Measurements from ENCODE around the gene EIF5AL1.
"Not testable (repeated sequence)": the region's sequence is repeated elsewhere in the genome, so short reads cannot be mapped to it uniquely, and the experiment has no call there.

Gene EIF5AL1

DNA sequence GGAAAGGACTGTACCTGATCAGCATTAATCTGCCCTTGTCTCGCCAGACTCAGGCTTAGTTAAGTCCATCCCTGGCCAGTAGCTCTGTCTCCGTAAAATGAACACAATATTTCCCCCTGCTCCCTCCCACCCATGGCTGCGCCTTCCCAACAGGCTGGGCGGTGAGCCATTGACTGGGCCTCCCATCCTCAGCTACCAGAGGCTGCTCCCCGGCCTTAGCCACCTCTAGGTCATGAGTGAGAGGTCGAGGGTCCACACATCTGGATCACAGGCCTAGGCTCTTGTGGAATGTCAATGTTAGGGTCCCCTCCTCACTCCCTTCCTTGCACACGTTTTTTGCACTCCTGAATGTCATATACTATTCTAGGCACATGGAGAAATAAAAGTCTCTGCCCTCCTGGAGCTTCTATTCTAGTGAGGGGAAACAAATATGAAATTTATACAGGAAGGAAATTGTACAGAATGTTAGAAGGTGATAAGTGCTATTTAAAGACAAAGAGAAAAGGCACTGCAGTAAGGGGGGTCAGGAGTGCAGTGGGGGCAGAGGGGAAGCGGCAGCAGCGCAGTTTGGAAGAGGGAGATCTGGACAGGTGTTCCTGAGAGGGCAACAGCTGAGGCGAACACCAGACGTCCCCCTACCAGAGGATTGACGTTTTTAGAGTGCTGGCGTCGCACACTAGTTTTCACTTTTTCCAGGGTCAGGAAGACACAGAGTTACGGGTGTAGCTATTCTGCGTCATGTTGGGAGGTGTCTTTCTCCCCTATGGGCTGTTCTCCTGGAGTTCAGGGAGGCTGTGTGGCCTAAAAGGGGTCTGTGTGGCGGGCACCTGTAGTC, 17.2 kb upstream of the EIF5AL1 start:
- Histone ChIP-seq H3K4me1 (ENCODE audit: insufficient read depth, low read length) (peaks cover 3% of the 10 kb centered on the region; the same call in 1 of the 2 replicates), H3K36me3 (ENCODE audit: insufficient read depth, low read length) (no peaks in the 10 kb centered on the region), H3K9ac (ENCODE audit: low read depth, low read length) (no peak overlapping the region), H3K9me3 (ENCODE audit: control insufficient read depth, insufficient read depth, low read length) (no peaks in the 10 kb centered on the region)

GRCh38 chr10:79495791-79496190, 16.5 kb upstream of the EIF5AL1 start:
- Histone ChIP-seq H3K9ac (ENCODE audit: low read depth, low read length) (no peak overlapping the region), H3K9me3 (ENCODE audit: control insufficient read depth, insufficient read depth, low read length) (no peaks in the 10 kb centered on the region), H3K4me1 (ENCODE audit: insufficient read depth, low read length) (no peaks in the 10 kb centered on the region; the same call in 1 of the 2 replicates), H3K36me3 (ENCODE audit: insufficient read depth, low read length) (no peaks in the 10 kb centered on the region)

- no peaks in the 10 kb centered on the region for H3K36me3 ChIP-seq (ENCODE audit: insufficient read depth, low read length)
- no peaks in the 10 kb centered on the region for H3K9me3 ChIP-seq (ENCODE audit: control insufficient read depth, insufficient read depth, low read length)
- no peaks in the 10 kb centered on the region for H3K4me1 ChIP-seq (ENCODE audit: insufficient read depth, low read length)
- H3K9ac ChIP-seq (ENCODE audit: low read depth, low read length) = no peak overlapping the region
Measured at GRCh38 chr10:79496896-79497295, 15.4 kb upstream of the EIF5AL1 start.

DNA sequence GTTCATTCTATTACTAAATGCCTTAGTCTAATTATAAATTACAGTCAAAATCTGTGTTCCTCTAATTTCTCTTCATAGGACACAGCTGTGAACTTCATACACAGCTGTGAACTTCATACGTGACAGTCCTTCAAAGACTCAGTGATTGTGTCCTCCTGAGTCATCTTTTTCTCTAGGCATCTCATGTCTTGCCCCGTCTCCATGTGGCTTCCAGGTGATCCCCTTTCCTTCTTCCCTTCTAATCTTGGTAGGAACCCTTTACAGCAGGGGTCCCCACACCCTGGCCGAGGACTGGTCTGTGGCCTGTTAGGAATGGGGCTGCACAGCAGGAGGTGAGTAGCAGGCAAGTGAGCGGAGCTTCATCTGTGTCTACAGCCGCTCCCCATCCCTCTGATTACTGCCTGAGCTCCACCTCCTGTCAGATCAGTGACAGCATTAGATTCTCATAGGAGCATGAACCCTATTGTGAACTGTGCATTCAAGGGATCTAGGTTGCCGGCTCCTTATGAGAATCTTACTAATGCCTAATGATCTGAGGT, 14.0 kb upstream of the EIF5AL1 start:
- Histone ChIP-seq H3K36me3 (ENCODE audit: insufficient read depth, low read length) (no peaks in the 10 kb centered on the region), H3K9ac (ENCODE audit: low read depth, low read length) (no peak overlapping the region), H3K4me1 (ENCODE audit: insufficient read depth, low read length) (no peaks in the 10 kb centered on the region), H3K9me3 (ENCODE audit: control insufficient read depth, insufficient read depth, low read length) (no peaks in the 10 kb centered on the region)

GRCh38 chr10:79502561-79503309, 9.6 kb upstream of the EIF5AL1 start:
- H3K9me3 ChIP-seq (ENCODE audit: control insufficient read depth, insufficient read depth, low read length) = no peaks in the 10 kb centered on the region
- no peak overlapping the region; the same call in 1 of the 2 replicates for H3K9ac ChIP-seq (ENCODE audit: low read depth, low read length)
- H3K4me1 ChIP-seq (ENCODE audit: insufficient read depth, low read length) = no peaks in the 10 kb centered on the region
- H3K36me3 ChIP-seq (ENCODE audit: insufficient read depth, low read length) = no peaks in the 10 kb centered on the region

GRCh38 chr10:79503787-79504186, 8.5 kb upstream of the EIF5AL1 start:
- not testable (repeated sequence) for H3K4me1 ChIP-seq (ENCODE audit: insufficient read depth, low read length); H3K9me3 ChIP-seq (ENCODE audit: control insufficient read depth, insufficient read depth, low read length); H3K36me3 ChIP-seq (ENCODE audit: insufficient read depth, low read length); H3K9ac ChIP-seq (ENCODE audit: low read depth, low read length)

DNA sequence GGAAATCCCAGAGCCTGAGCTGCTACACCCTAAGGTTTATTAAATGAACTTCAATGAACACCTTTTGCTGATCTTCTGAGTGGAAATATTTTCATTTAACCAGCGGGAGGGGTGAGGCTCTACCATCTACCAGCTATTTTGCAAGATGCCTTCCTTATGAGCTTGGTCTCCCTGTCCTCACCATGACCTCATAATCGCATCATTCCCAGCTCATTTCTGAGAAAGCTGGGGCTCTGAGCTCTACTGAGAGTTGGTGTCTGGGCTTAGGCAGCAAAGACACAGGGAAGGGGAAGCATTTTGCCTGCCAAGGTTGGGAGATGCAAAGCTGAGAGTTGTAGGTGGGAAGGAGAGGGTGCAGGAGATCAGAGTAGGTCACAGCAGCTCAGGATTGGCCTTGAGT, 7.8 kb upstream of the EIF5AL1 start:
- H3K36me3 ChIP-seq (ENCODE audit: insufficient read depth, low read length); H3K4me1 ChIP-seq (ENCODE audit: insufficient read depth, low read length); H3K9me3 ChIP-seq (ENCODE audit: control insufficient read depth, insufficient read depth, low read length); H3K9ac ChIP-seq (ENCODE audit: low read depth, low read length): not testable (repeated sequence)

- not testable (repeated sequence) for H3K4me1 ChIP-seq (ENCODE audit: insufficient read depth, low read length); H3K36me3 ChIP-seq (ENCODE audit: insufficient read depth, low read length); H3K9me3 ChIP-seq (ENCODE audit: control insufficient read depth, insufficient read depth, low read length); H3K9ac ChIP-seq (ENCODE audit: low read depth, low read length)
Measured at GRCh38 chr10:79505328-79505727, 7.0 kb upstream of the EIF5AL1 start.

DNA sequence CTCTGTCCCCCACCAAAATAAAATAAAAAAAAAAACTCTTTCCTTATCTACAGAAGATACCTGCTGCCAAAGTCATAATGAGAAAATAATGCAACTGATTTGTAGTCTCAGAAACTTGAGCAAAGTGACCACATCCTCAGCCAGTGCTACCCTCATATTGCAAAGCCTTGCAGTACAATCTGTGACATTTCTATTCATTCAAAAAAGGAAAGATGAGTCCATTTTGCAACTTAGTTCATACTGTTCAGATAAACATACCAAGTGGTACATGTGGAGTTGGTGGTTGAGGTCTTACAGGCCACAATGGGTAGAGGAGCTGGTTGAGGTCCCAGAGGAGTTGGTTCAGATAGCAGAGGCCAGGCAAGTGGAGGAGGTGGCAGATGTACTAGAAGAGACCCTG, 6.5 kb upstream of the EIF5AL1 start:
- no peak overlapping the region for H3K9ac ChIP-seq (ENCODE audit: low read depth, low read length)
- no peaks in the 10 kb centered on the region for H3K9me3 ChIP-seq (ENCODE audit: control insufficient read depth, insufficient read depth, low read length)
- H3K4me1 ChIP-seq (ENCODE audit: insufficient read depth, low read length) = no peaks in the 10 kb centered on the region
- no peaks in the 10 kb centered on the region for H3K36me3 ChIP-seq (ENCODE audit: insufficient read depth, low read length)

DNA sequence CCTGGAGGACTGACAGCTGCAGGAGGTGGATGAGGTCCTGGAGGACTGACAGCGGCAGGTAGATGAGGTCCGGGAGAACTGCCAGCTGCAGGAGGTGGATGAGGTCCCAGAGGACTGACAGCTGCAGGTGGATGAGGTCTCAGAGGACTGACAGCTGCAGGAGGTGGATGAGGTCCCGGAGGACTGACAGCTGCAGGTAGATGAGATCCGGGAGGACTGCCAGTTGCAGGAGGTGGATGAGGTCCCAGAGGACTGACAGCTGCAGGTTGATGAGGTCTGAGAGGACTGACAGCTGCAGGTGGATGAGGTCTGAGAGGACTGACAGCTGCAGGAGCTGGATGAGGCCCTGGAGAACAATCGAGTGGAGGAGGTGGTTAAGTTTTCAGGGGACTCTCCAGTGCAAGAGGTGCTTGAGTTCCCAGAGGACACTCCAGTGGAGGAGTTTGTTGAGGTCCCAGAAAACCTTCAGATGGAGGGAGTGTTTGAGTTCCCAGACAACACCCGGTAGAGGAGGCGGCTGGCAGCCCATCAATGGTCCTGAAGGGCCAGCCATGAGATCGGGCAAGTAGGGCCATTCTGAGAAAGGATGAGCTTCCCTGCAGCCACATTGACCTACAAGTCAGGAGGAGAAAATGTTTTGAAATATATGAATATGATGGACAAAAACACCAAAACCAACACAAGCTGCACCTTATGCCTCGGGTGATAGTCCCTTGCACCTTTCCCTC, 4.7 kb upstream of the EIF5AL1 start:
- no peaks in the 10 kb centered on the region for H3K9me3 ChIP-seq (ENCODE audit: control insufficient read depth, insufficient read depth, low read length)
- no peaks in the 10 kb centered on the region for H3K36me3 ChIP-seq (ENCODE audit: insufficient read depth, low read length)
- H3K4me1 ChIP-seq (ENCODE audit: insufficient read depth, low read length) = no peaks in the 10 kb centered on the region
- no peak overlapping the region for H3K9ac ChIP-seq (ENCODE audit: low read depth, low read length)

GRCh38 chr10:79508245-79508644, 4.1 kb upstream of the EIF5AL1 start:
- H3K9me3 ChIP-seq (ENCODE audit: control insufficient read depth, insufficient read depth, low read length); H3K36me3 ChIP-seq (ENCODE audit: insufficient read depth, low read length); H3K9ac ChIP-seq (ENCODE audit: low read depth, low read length); H3K4me1 ChIP-seq (ENCODE audit: insufficient read depth, low read length): not testable (repeated sequence)

DNA sequence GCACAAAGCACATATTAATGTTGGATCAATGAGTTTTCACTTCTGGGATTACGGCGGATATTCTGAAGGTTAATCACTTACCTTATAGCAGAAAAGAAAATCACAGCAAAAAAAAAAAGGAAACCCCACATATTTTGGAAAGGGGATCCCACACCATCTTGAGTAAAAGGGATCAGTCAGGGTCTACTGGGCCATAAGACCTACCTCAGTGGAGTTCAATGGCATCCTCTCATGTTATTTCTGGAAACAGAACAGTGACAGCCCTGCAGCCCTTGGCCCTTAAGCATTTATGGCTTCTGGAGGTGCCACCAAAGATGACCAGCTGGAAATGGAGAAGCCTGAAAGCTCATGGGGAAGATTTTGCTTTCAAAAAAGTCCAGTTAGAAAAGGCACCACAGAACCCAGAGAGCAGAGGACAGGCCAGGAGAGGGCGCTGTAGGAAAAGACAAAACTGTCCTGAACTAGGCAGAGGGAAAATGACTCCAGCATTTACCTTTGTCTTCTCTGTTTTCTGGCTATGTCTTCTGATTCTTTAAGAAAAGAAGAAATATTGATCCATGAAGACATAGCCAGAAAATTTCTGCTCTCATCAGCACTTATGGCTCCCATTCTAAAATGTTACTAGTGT, 2.9 kb upstream of the EIF5AL1 start:
- not testable (repeated sequence) for H3K36me3 ChIP-seq (ENCODE audit: insufficient read depth, low read length); H3K9me3 ChIP-seq (ENCODE audit: control insufficient read depth, insufficient read depth, low read length); H3K9ac ChIP-seq (ENCODE audit: low read depth, low read length); H3K4me1 ChIP-seq (ENCODE audit: insufficient read depth, low read length)

DNA sequence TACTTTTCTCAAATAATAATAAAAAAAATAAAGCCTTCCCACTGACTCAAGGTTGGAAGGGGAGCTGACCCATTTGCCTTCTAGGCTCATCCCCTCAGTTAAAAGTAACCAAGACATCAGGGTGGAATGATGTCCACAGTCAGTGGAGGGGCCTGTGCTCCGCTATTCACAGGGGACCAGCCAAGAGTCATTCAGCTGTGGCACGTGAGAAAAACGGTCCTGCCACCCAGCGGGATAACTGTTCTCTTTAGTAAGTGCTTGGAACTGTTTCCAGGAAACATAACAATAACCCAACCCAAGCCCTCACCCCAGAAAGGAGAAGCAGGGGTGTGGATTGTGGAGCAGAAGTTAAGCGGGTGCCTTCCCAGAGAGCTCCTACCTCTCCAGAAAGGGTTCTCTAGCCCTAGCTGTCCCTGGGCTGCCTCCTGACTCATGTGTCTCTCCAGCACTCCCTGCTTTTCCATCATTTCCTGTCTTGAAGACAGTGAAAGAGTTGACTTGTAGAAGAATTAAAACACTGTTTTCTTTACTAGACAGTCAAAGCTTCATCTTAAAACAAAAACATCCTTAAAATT, 2.3 kb upstream of the EIF5AL1 start:
- not testable (repeated sequence) for H3K9me3 ChIP-seq (ENCODE audit: control insufficient read depth, insufficient read depth, low read length); H3K9ac ChIP-seq (ENCODE audit: low read depth, low read length); H3K4me1 ChIP-seq (ENCODE audit: insufficient read depth, low read length); H3K36me3 ChIP-seq (ENCODE audit: insufficient read depth, low read length)
